GM23338 (cell line): Measurements from ENCODE around the gene UPK3B. TPM values are rescaled to one million over a fixed set of nuclear protein-coding genes. Genes with fewer than 3 reads are reported as not detected.
"Not testable (repeated sequence)": the region's sequence is repeated elsewhere in the genome, so short reads cannot be mapped to it uniquely, and the experiment has no call there.

ENCODE experiments used
- ATAC-seq: fragments of 200-7000 bp; cut with Tn5 transposase; 3 replicates; pipeline ENCODE4 v1.9.1; 2020
- DNase-seq: peaks from one replicate; pipeline ENCODE4 v3.0.0-alpha.2; 2015; ENCODE audit warnings: low spot score
- H2AFZ ChIP-seq: fragments of 200-600 bp; sonication (generic); 2 replicates; pipeline ENCODE4 v1.8.0; 2016; ENCODE audit warnings: antibody characterized with exemption, mild to moderate bottlenecking, moderate library complexity
- H3F3A ChIP-seq: fragments of 200-600 bp; sonication (generic); replicated peaks from 2 replicates; pipeline ENCODE4 v1.8.0; 2017; ENCODE audit warnings: antibody characterized with exemption, mixed run types, low read depth
- H3K27ac ChIP-seq: fragments of 200-600 bp; sonication (generic); 2 replicates; pipeline ENCODE4 v1.6.1; 2016; ENCODE audit warnings: low read depth
- H3K27me3 ChIP-seq: fragments of 200-600 bp; sonication (generic); 2 replicates; pipeline ENCODE4 v1.8.0; 2016; ENCODE audit warnings: mild to moderate bottlenecking, mixed run types, moderate library complexity; ENCODE audit not compliant: insufficient read depth
- H3K36me3 ChIP-seq: fragments of 200-600 bp; sonication (generic); 2 replicates; pipeline ENCODE4 v1.8.0; 2016; ENCODE audit warnings: mild to moderate bottlenecking; ENCODE audit not compliant: insufficient read depth
- H3K4me1 ChIP-seq: fragments of 200-600 bp; sonication (generic); 2 replicates; pipeline ENCODE4 v1.8.0; 2016; ENCODE audit warnings: mild to moderate bottlenecking, moderate library complexity; ENCODE audit not compliant: insufficient read depth
- H3K4me2 ChIP-seq: fragments of 200-600 bp; sonication (generic); 2 replicates; pipeline ENCODE4 v1.7.1; 2017; ENCODE audit warnings: mixed run types
- H3K4me3 ChIP-seq: fragments of 200-600 bp; sonication (generic); 2 replicates; pipeline ENCODE4 v1.6.1; 2016; ENCODE audit warnings: mixed run types
- H3K79me2 ChIP-seq: fragments of 200-600 bp; sonication (generic); replicated peaks from 2 replicates; pipeline ENCODE4 v1.8.0; 2017; ENCODE audit warnings: mild to moderate bottlenecking; ENCODE audit not compliant: insufficient read depth
- H3K9me2 ChIP-seq: fragments of 200-600 bp; sonication (generic); 2 replicates; pipeline ENCODE4 v1.8.0; 2017; ENCODE audit not compliant: insufficient read depth
- H4K20me1 ChIP-seq: fragments of 200-600 bp; sonication (generic); replicated peaks from 2 replicates; pipeline ENCODE4 v1.8.0; 2017; ENCODE audit warnings: mild to moderate bottlenecking; ENCODE audit not compliant: insufficient read depth
- H3K27ac Mint-ChIP-seq: 2 replicates; pipeline ENCODE4 v1.8.0; 2020; ENCODE audit warnings: inconsistent platforms, mild to moderate bottlenecking, moderate library complexity, mixed read lengths
- H3K27me3 Mint-ChIP-seq: 3 replicates; pipeline ENCODE4 v1.8.0; 2022; ENCODE audit warnings: low read depth, mild to moderate bottlenecking, moderate library complexity, mixed read lengths, inconsistent platforms; ENCODE audit not compliant: insufficient read depth, poor library complexity
- H3K36me3 Mint-ChIP-seq: 3 replicates; pipeline ENCODE4 v1.8.0; 2021; ENCODE audit warnings: low read depth, mild to moderate bottlenecking, inconsistent platforms, moderate library complexity, mixed read lengths
- H3K4me1 Mint-ChIP-seq: 3 replicates; pipeline ENCODE4 v1.8.0; 2020; ENCODE audit warnings: mild to moderate bottlenecking, inconsistent platforms, mixed read lengths
- H3K4me3 Mint-ChIP-seq: 3 replicates; pipeline ENCODE4 v1.8.0; 2021; ENCODE audit warnings: moderate library complexity, mild to moderate bottlenecking, inconsistent platforms, mixed read lengths
- H3K9me3 Mint-ChIP-seq: 3 replicates; pipeline ENCODE4 v1.8.0; 2020; ENCODE audit warnings: moderate library complexity, mild to moderate bottlenecking, inconsistent platforms, mixed read lengths
- CTCF ChIP-seq, 2 experiments: fragments of 200-600 bp in 1 of 2; sonication (generic) in 1 of 2; conservative IDR thresholded peaks; 2 replicates each; pipeline versions ENCODE4 v1.5.1 to v1.6.1; 2016 to 2017; ENCODE audit warnings: antibody characterized with exemption in 2 of 2, low read depth in 2 of 2, mild to moderate bottlenecking in 2 of 2, moderate library complexity in 1 of 2
- polyA plus RNA-seq: library from polyadenylated mRNA; unstranded; fragments of >200 nt; fragmentation: Nextera tagmentation; extraction: Ambion mirVana; gene quantifications from 2 replicates; pipeline ENCODE4 v1.2.1, GENCODE V29; 2016
- total RNA-seq: library from RNA; depleted of rRNA; stranded (reverse); fragments of >200 nt; shearing (Covaris generic); gene quantifications from 2 replicates; pipeline ENCODE4 v1.2.3, GENCODE V29; 2014

The UPK3B gene
- total and polyA plus RNA-seq, 2 experiments from 2014 or later = 3.8 to 5.2 TPM

- not testable (repeated sequence) for H3K27ac Mint-ChIP-seq, H3K4me2 ChIP-seq, H3K27me3 Mint-ChIP-seq, H3K79me2 ChIP-seq, H3F3A ChIP-seq, H3K9me2 ChIP-seq, H2AFZ ChIP-seq, H3K36me3 ChIP-seq, H3K27ac ChIP-seq, H3K4me1 ChIP-seq, H3K9me3 Mint-ChIP-seq, H3K4me3 Mint-ChIP-seq, H4K20me1 ChIP-seq, ATAC-seq, DNase-seq, H3K27me3 ChIP-seq, H3K4me1 Mint-ChIP-seq, H3K4me3 ChIP-seq, H3K36me3 Mint-ChIP-seq
Observed at GRCh38 chr7:76497918-76498582, 12.3 kb upstream of the UPK3B start.

- H2AFZ ChIP-seq, DNase-seq, H3K27ac ChIP-seq, H4K20me1 ChIP-seq, H3K4me3 ChIP-seq, H3K4me1 ChIP-seq, H3F3A ChIP-seq, H3K9me2 ChIP-seq, H3K27me3 ChIP-seq, H3K36me3 ChIP-seq, ATAC-seq, H3K9me3 Mint-ChIP-seq, H3K36me3 Mint-ChIP-seq, H3K27me3 Mint-ChIP-seq, H3K4me3 Mint-ChIP-seq, H3K4me2 ChIP-seq, H3K27ac Mint-ChIP-seq, H3K4me1 Mint-ChIP-seq, H3K79me2 ChIP-seq: not testable (repeated sequence)
Observed at GRCh38 chr7:76498583-76499200, 11.7 kb upstream of the UPK3B start.

- H3F3A ChIP-seq, H3K27ac Mint-ChIP-seq, H4K20me1 ChIP-seq, H3K4me3 Mint-ChIP-seq, ATAC-seq, H3K36me3 ChIP-seq, H3K36me3 Mint-ChIP-seq, H3K4me3 ChIP-seq, H2AFZ ChIP-seq, H3K4me1 ChIP-seq, H3K79me2 ChIP-seq, H3K4me1 Mint-ChIP-seq, H3K4me2 ChIP-seq, H3K9me2 ChIP-seq, H3K27me3 ChIP-seq, H3K27ac ChIP-seq, DNase-seq, H3K27me3 Mint-ChIP-seq, H3K9me3 Mint-ChIP-seq: not testable (repeated sequence)
Observed at GRCh38 chr7:76499201-76499923, 11.0 kb upstream of the UPK3B start.

- not testable (repeated sequence) for H3K4me1 Mint-ChIP-seq, H3K4me1 ChIP-seq, H3K36me3 Mint-ChIP-seq, H3K27ac ChIP-seq, H3K4me2 ChIP-seq, H2AFZ ChIP-seq, H4K20me1 ChIP-seq, H3K27me3 ChIP-seq, H3F3A ChIP-seq, H3K79me2 ChIP-seq, H3K9me2 ChIP-seq, H3K4me3 ChIP-seq, H3K9me3 Mint-ChIP-seq, H3K27ac Mint-ChIP-seq, DNase-seq, H3K4me3 Mint-ChIP-seq, H3K27me3 Mint-ChIP-seq, H3K36me3 ChIP-seq
- TF ChIP-seq CTCF (conservative IDR thresholded peaks at IDR 0.05; ENCODE audit: low read depth in 2 of 2) = peak in 1 of 2 experiments; percentile 23; a peak in 1 of 4 replicates
- ATAC-seq = peak; percentile 56
Observed at GRCh38 chr7:76499924-76500241, 10.5 kb upstream of the UPK3B start.

- H3K79me2 ChIP-seq, H4K20me1 ChIP-seq, H3K27me3 Mint-ChIP-seq, H3K27ac Mint-ChIP-seq, H3K4me2 ChIP-seq, H3K36me3 Mint-ChIP-seq, H3K27me3 ChIP-seq, H2AFZ ChIP-seq, H3F3A ChIP-seq, H3K9me3 Mint-ChIP-seq, H3K4me1 ChIP-seq, H3K36me3 ChIP-seq, DNase-seq, H3K4me3 Mint-ChIP-seq, H3K27ac ChIP-seq, H3K9me2 ChIP-seq, H3K4me1 Mint-ChIP-seq, ATAC-seq, H3K4me3 ChIP-seq: not testable (repeated sequence)
Observed at GRCh38 chr7:76502224-76502623, 8.1 kb upstream of the UPK3B start.

GRCh38 chr7:76502836-76503235 lies 7.5 kb upstream of the UPK3B start:
- not testable (repeated sequence) for H3K27ac Mint-ChIP-seq, H4K20me1 ChIP-seq, H3K36me3 Mint-ChIP-seq, H3F3A ChIP-seq, H3K27me3 Mint-ChIP-seq, H3K9me2 ChIP-seq, H3K4me1 Mint-ChIP-seq, H2AFZ ChIP-seq, H3K9me3 Mint-ChIP-seq, H3K4me2 ChIP-seq, H3K4me1 ChIP-seq, H3K27me3 ChIP-seq, H3K27ac ChIP-seq, H3K4me3 ChIP-seq, H3K36me3 ChIP-seq, ATAC-seq, H3K4me3 Mint-ChIP-seq, H3K79me2 ChIP-seq
- peak; percentile 0 for DNase-seq
